GM12892 (cell line): Measurements from ENCODE around the gene DYNLT4.
A peak's percentile ranks its signal among the peaks of the same experiment; 100 is the strongest.

ENCODE experiments used
- POLR2A ChIP-seq: IDR thresholded peaks from 2 replicates; pipeline ENCODE4 v1.6.1; 2011; ENCODE audit warnings: low read depth, low read length, control low read depth
- POLR2AphosphoS5 ChIP-seq: IDR thresholded peaks from 2 replicates; pipeline ENCODE4 v1.6.1; 2011; ENCODE audit warnings: low read depth, low read length, control low read depth
- TAF1 ChIP-seq: IDR thresholded peaks from 2 replicates; pipeline ENCODE4 v1.6.1; 2011; ENCODE audit warnings: low read depth, mild to moderate bottlenecking, control low read depth, low read length, borderline replicate concordance

- no peak; the same call in none of the 2 replicates for TF ChIP-seq POLR2AphosphoS5
- peak; percentile 52; the same call in 1 of the 2 replicates for TF ChIP-seq POLR2A
- peak; percentile 43; the same call in 1 of the 2 replicates for TF ChIP-seq TAF1
These were observed 22.8 kb downstream of the DYNLT4 start for GRCh38 chr1:44784094-44785028.
